Ectodermal cell (in vitro differentiated cells): ENCODE data around the gene ADAMTSL2.

Experiments
- H3K27ac ChIP-seq: 2 replicates; pipeline ENCODE4 v1.7.0; 2013; ENCODE audit warnings: mild to moderate bottlenecking, low read depth, low read length; ENCODE audit not compliant: insufficient read depth, poor library complexity, severe bottlenecking
- H3K27me3 ChIP-seq: 2 replicates; pipeline ENCODE4 v1.7.0; 2013; ENCODE audit warnings: mild to moderate bottlenecking, low read length; ENCODE audit not compliant: insufficient read depth, control insufficient read depth, poor library complexity, severe bottlenecking
- H3K36me3 ChIP-seq: one replicate; pipeline ENCODE4 v1.7.0; 2013; ENCODE audit warnings: low read length; ENCODE audit not compliant: control insufficient read depth, insufficient read depth
- H3K4me1 ChIP-seq: one replicate; pipeline ENCODE4 v1.7.0; 2013; ENCODE audit warnings: low read length; ENCODE audit not compliant: control insufficient read depth, insufficient read depth
- H3K4me3 ChIP-seq: 2 replicates; pipeline ENCODE4 v1.7.0; 2013; ENCODE audit warnings: low read depth, low read length, control low read depth; ENCODE audit not compliant: insufficient read depth
- H3K9me3 ChIP-seq: 2 replicates; pipeline ENCODE4 v1.7.0; 2013; ENCODE audit warnings: mild to moderate bottlenecking, low read length, moderate library complexity; ENCODE audit not compliant: control insufficient read depth
- WGBS, 2 experiments: methylation state at CpG; one replicate each; pipeline ENCODE4 v1.1.7; 2013; ENCODE audit warnings: missing lambda C conversion rate in 2 of 2; 5-methylcytosine and 5-hydroxymethylcytosine counted together

The ADAMTSL2 gene

DNA sequence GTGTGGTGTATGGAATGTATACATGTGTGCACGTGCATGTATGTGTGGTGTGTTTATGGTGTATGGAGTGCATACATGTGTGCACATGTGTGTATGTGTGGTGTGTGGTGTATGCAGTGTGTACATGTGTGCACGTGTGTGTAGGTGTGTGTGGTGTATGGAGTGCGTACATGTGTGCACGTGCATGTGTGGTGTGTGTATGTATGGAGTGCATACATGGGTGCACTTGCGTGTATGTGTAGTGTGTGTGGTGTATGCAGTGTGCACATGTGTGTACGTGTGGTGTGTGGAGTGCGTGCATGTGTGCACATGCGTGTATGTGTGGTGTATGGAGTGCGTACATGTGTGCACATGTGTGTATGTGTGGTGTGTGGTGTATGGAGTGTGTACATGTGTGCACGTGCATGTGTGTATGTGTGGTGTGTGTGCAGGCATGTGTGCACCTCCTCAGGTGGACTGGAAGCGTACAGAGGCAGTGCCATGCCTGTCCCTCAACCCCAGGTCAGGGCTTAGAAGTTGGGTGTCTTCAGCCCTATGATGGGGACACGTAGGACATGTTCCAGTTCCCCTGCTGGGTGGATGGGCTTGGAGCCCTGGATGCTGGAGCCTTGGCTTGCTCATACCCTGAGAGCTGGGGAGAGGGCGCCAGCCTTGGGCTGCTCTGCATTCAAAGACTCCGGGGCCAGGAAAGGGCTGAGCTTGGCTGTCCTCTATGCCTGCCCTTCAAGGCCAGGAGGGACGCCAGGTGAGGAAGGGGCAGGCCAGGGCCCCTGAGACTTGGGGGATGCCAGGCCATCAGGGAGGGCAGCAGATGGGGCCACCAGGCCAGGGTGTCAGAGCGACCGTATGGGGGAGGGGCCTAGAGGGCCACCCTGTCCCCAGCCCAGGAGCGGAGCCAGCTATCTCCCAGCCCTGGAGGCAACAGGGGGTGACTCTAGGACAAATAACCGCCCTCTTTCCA is 22.0 kb upstream of the ADAMTSL2 start:
- Histone ChIP-seq H3K27me3 (no peaks in the 10 kb centered on the region), H3K4me1 (peaks cover 20% of the 10 kb centered on the region), H3K4me3 (no peak overlapping the region), H3K36me3 (no peaks in the 10 kb centered on the region), H3K9me3 (no peaks in the 10 kb centered on the region), H3K27ac (no peak overlapping the region)
- 87% methylated on average over 19 of the region's 19 CpGs for WGBS, 2 experiments

- Histone ChIP-seq H3K36me3 (no peaks in the 10 kb centered on the region), H3K27ac (no peak overlapping the region), H3K27me3 (no peaks in the 10 kb centered on the region), H3K9me3 (no peaks in the 10 kb centered on the region), H3K4me3 (no peak overlapping the region), H3K4me1 (peaks cover 20% of the 10 kb centered on the region)
- 89 to 90% methylated on average over 27 to 28 of the region's 28 CpGs for WGBS, 2 experiments
Observed at GRCh38 chr9:133513214-133514100, 21.0 kb upstream of the ADAMTSL2 start.

DNA sequence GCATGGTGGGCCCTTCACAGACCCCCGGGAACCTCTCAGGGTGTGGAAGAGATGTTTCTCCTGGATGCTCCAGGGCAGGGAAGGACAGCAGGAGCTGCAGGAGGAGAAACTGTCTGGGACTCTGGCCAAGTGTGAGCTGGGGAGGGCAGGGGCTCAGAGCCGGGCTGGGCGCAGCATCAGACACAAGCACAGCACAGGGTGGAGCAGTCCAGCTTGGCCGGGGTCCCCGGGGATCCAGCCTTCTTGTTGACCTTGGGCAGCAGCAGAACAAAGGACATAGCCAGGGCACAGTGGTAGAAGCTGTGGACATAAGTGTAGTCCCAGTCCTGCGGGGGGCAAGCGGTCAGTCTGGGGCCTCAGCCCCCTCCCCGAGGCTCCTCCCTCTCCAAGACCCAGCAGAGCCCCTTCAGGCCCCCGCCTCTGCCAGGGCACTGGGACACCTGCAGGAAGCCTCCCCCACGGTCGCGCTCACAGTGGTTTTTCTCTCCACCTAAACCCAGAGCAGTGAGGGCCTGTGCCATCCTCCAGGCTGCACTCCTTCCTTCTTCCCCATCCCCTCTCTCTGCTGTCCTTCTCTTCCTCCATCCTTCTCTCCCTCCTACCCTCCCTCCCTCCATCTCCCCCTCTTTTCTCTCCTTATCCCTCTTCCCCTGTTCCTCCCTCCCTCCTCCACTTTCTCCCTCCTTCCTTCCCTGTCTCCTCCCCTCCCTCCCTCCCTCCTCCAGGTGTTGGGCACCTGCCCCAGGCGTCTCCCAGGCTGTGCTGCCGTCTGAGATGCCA is 19.9 kb upstream of the ADAMTSL2 start:
- WGBS, 2 experiments, result 88 to 92% methylated on average over 14 of the region's 14 CpGs
- Histone ChIP-seq H3K27me3 (no peaks in the 10 kb centered on the region), H3K4me1 (peaks cover 10% of the 10 kb centered on the region), H3K27ac (no peak overlapping the region), H3K36me3 (no peaks in the 10 kb centered on the region), H3K9me3 (no peaks in the 10 kb centered on the region), H3K4me3 (no peak overlapping the region)

GRCh38 chr9:133515240-133515610 is 19.3 kb upstream of the ADAMTSL2 start:
- H3K4me3 ChIP-seq, result no peak overlapping the region
- 93 to 94% methylated on average over 10 of the region's 10 CpGs for WGBS, 2 experiments
- no peaks in the 10 kb centered on the region for H3K27me3 ChIP-seq
- H3K36me3 ChIP-seq, result no peaks in the 10 kb centered on the region
- peaks cover 4% of the 10 kb centered on the region for H3K4me1 ChIP-seq
- no peak overlapping the region for H3K27ac ChIP-seq
- H3K9me3 ChIP-seq, result no peaks in the 10 kb centered on the region

GRCh38 chr9:133515615-133516255 is 18.8 kb upstream of the ADAMTSL2 start:
- 91 to 93% methylated on average over 17 of the region's 17 CpGs for WGBS, 2 experiments

DNA sequence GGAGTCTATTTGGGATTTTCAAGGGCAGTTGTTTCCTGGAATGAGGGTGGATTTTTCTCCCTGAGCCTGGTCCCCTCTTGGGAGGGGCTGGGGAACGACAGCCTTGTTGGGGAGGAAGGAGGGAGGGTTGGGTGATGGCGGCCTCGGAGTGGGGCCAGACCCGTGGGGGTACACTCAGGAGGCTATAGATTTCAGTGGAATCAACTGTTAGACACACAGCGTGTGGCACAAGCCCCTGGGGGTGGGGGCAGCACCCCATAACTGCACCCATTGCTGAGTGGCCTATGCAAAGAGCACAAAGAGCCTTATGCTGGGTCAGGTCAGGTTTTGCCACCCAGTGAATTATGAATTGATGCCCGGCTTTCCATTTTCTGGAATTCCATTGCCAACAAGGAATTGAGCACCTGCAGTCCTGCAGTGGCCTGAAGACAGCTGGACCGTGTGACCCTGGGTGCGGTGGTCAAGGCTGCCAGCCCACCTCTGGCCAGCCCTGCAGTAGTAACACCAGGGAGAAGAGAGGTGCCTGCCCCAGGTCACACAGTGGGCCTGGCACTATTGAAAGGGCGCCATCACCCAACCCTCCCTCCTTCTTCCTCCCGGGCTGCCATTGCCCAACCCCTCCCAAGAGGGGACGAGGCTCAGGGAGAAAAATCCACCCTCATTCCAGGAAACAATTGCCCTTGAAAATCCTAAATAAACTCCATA is 18.1 kb upstream of the ADAMTSL2 start:
- WGBS, 2 experiments, result 91 to 92% methylated on average over 11 of the region's 11 CpGs

More at GRCh38 chr9:133515615-133516255, 18.8 kb upstream of the ADAMTSL2 start:
- no peak overlapping the region for H3K27ac ChIP-seq
- no peaks in the 10 kb centered on the region for H3K9me3 ChIP-seq
- peaks cover 4% of the 10 kb centered on the region for H3K4me1 ChIP-seq
- H3K27me3 ChIP-seq, result no peaks in the 10 kb centered on the region
- no peaks in the 10 kb centered on the region for H3K36me3 ChIP-seq
- no peak overlapping the region for H3K4me3 ChIP-seq

DNA sequence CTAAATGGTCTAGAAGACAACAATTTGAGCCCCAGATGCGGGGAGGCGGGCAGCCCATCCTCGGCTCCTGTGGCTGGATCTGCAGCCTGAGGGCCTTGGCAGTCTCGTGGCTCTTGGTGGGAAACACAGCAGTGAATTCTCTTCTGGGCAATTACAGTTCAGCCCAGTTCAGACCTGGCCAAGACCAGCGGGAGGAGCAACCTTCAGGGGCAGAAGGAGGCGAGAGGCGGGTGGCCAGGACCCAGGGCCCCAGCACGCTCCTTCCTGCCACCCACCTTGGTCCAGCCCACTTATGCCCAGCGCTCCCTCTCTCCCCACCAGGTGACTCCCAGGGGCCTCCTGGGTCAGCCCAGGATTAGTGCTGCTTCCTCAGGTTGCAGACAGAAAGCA is 17.5 kb upstream of the ADAMTSL2 start:
- H3K27me3 ChIP-seq, result no peaks in the 10 kb centered on the region
- no peak overlapping the region for H3K27ac ChIP-seq
- no peaks in the 10 kb centered on the region for H3K36me3 ChIP-seq
- no peaks in the 10 kb centered on the region for H3K9me3 ChIP-seq
- WGBS, 2 experiments, result 92 to 93% methylated on average over 9 of the region's 9 CpGs
- H3K4me3 ChIP-seq, result no peak overlapping the region
- H3K4me1 ChIP-seq, result peaks cover 4% of the 10 kb centered on the region

More for the DNA sequence above, 18.1 kb upstream of the ADAMTSL2 start:
- no peak overlapping the region for H3K27ac ChIP-seq
- H3K36me3 ChIP-seq, result no peaks in the 10 kb centered on the region
- peaks cover 4% of the 10 kb centered on the region for H3K4me1 ChIP-seq
- no peak overlapping the region for H3K4me3 ChIP-seq
- no peaks in the 10 kb centered on the region for H3K27me3 ChIP-seq
- H3K9me3 ChIP-seq, result no peaks in the 10 kb centered on the region

DNA sequence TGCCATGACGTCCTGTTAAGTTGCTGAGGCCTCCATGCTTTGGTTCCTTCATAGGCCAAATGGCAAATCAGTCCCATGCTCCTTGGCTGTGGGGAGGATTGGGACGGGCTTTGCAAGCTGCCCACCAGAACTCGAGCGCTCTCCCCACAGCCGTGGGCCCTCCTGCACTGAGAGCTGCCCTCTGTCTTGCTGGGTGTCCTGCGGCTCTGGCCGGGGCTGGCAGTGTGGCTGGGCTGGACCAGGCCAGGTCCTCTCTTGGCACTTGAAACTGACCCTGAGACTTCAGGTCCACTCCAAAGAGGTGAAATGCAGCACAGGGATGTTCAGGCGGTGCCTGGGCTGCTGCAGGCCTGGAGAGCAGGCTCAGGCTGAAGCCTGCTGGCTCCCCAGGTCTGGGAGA is 16.8 kb upstream of the ADAMTSL2 start:
- H3K36me3 ChIP-seq, result no peaks in the 10 kb centered on the region
- H3K4me3 ChIP-seq, result no peak overlapping the region
- H3K27ac ChIP-seq, result no peak overlapping the region
- no peaks in the 10 kb centered on the region for H3K9me3 ChIP-seq
- no peaks in the 10 kb centered on the region for H3K27me3 ChIP-seq
- peaks cover 4% of the 10 kb centered on the region for H3K4me1 ChIP-seq
- WGBS, 2 experiments, result 82 to 83% methylated on average over 8 of the region's 8 CpGs

- H3K4me1 ChIP-seq, result peaks cover 4% of the 10 kb centered on the region
- WGBS, 2 experiments, result 89 to 97% methylated on average over 5 of the region's 5 CpGs
- H3K27me3 ChIP-seq, result no peaks in the 10 kb centered on the region
- no peak overlapping the region for H3K4me3 ChIP-seq
- no peaks in the 10 kb centered on the region for H3K9me3 ChIP-seq
- H3K27ac ChIP-seq, result no peak overlapping the region
- H3K36me3 ChIP-seq, result no peaks in the 10 kb centered on the region
Observed at GRCh38 chr9:133518200-133518599, 16.3 kb upstream of the ADAMTSL2 start.
